ENCODE results near the gene PPARG.
"Not testable (repeated sequence)": the region's sequence is repeated elsewhere in the genome, so short reads cannot be mapped to it uniquely, and the experiment has no call there.

Gene PPARG

DNA sequence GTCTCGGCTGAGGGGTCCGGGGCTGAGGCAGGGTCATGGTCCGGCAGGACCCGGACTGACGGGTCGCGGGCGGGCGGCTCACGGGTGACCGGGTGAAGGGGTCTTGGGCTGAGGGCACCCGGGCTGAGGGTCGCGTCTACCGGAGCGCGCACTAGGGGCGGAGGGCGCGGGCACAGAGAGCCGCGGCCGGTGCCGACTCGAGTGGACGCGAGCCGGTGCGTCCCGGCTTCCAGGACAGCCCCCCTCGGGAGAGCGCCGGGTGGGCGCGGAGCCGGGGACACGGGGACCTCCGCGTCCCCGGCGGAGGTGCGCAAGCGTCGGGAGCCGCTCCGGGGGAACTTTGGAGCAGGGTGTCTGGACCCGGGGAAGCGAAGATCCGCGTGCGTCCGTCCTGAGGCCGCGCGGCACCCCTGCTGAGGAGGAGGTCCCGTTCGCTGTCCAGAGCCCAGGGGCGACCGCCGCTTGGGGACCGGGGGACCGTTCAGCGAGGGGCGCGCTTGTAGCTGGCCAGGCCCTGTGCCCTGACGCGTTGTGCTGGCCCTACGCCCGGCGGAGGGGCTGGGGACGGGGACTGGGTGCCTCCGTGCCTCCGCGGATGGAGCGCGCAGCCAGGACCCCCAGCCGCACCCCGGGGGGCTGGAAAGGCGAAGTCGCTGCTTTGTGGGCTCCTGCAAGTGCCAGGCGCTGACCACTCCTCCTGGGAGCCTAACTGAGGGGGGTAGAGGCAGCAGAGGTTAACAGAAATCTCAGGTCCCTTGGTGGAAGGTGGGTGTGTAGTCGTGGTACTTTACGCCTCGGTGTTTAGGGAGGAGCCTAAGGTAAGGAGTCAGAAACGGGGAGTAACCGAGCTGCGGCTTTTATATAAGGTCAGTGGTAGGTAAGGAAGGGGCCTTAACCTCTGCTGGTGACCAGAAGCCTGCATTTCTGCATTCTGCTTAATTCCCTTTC is at the start of gene PPARG:
TSS of gene PPARG (plus strand) at position 889 of the 948 bp plus-strand sequence. CDS start 90,642 bp downstream, outside the sequence.
- DNase-seq (ENCODE audit: low spot score), result no peak

DNA sequence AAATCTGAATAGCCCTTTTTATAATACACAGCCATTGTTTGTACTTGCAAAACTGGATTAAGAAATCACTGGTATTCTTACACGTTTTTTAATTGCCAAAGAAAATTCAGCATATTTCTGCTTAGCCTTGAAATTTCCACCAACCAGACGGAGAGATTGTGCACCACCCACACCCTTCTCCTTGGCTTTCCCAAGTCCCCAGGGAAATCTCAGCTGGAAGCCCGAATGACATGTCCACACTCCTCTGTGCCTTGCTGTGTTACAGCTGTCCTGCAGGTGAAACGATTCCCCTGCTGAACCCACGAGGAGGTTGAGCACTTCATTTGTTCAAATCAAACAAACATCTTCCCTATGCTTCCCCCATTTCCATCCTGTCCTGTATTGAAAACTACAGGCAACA is 49.6 kb upstream of the PPARG start:
- no peak for DNase-seq (ENCODE audit: low spot score)

DNA sequence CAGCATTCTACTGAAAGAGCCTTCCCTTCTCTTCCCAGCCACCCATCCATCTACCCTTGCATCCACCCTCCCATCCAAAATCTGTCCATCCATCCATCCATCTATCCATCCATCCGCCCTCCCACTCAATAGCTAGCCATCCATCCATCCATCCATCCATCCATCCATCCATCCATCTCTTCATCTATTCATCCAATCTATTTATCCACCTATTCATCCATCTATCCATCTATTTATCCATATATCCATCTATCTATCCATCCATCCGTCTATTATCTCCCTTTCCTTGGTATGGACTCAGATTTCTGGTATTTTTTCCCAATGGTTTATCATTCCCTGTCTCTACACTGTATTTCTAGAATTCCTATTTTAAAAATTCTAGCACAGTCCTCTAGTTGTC is 46.1 kb upstream of the PPARG start:
- DNase-seq (ENCODE audit: low spot score), result no peak

DNA sequence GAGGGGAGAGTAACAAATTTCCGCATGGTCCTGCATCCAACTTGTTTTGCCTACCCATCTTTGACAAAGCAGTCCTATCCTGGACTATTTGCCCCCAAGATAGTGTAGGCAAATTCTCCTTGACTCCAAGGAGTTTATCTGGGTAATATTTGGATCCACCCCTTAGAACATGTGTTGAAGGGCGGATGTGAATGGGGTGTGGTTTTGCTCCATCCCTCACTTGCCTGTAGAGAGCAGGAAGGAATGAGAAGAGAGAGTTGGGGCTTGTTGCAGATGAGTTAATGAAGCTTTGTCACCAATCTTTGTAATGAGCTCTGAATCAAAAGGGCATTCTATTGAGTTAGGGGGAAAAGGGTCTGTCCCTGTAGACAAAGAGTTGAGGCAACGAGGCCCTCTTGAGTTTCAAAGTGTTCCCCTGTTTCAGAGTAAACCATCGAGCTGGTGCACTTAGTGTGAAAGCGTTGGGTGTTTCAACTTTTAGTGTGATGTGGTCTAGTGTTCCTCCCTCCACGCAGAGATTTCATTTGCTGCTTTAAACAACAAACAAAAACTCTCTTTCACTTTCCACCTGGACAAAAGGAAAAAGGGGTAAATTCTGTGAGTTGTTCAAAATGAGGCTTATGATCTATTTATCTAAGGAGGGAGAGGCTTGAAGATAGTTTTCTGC is 42.2 kb upstream of the PPARG start:
- DNase-seq (ENCODE audit: low spot score), result no peak

DNA sequence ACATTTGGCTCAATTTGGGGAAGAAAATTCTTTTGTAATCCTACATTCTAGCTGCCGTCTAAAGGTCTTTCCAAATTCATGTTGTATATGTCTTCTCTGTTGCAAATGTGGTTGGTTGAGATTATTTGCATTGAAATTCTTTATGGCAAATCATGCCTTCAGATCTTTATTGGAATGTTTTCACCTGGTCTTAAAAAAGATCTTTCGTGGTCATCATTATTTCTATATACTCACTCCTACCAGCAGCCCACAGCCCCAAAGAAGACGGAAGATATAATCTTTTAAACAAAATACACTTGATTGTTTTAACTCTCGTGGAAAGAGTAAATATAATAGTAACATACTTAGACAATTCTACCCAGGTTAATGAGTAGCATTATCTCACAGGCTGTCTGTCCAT is 41.5 kb upstream of the PPARG start:
- no peak for DNase-seq (ENCODE audit: low spot score)

DNA sequence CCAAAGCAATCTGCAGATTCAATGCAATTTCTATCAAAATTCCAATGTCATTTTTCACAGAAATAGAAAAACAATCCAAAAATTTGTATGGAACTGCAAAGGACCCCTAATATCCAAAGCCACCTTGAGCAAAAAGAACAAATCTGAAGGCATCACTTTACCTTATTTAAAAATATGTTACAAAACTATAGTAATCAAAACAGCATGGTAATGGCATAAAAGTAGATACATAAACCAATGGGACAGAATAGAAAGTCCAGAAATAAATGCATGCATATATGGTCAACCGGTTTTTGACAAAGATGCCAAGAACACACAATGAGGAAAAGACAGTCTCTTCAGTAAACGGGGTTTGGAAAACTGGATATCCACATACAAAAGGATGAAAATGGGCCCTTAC is 39.4 kb upstream of the PPARG start:
- DNase-seq (ENCODE audit: low spot score), result no peak

DNA sequence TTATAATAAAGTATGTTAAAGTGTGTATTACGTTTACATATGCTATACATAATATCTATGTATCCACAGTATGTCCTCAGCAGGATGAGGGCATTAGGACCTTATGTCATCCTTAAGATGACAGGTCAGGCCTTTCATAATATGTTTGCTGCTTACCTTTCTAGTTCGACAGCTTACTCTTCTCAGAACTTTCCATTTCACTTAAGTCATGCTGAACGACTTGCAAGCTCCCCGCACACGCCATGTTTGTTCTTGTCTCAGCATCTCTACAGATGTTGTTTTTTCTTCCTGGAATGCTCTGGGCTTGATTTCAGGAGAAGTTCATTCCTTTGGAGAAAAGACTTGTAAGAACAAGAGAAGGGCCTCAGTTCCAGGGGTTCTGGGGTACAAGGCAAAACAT is 36.0 kb upstream of the PPARG start:
- no peak for DNase-seq (ENCODE audit: low spot score)

DNA sequence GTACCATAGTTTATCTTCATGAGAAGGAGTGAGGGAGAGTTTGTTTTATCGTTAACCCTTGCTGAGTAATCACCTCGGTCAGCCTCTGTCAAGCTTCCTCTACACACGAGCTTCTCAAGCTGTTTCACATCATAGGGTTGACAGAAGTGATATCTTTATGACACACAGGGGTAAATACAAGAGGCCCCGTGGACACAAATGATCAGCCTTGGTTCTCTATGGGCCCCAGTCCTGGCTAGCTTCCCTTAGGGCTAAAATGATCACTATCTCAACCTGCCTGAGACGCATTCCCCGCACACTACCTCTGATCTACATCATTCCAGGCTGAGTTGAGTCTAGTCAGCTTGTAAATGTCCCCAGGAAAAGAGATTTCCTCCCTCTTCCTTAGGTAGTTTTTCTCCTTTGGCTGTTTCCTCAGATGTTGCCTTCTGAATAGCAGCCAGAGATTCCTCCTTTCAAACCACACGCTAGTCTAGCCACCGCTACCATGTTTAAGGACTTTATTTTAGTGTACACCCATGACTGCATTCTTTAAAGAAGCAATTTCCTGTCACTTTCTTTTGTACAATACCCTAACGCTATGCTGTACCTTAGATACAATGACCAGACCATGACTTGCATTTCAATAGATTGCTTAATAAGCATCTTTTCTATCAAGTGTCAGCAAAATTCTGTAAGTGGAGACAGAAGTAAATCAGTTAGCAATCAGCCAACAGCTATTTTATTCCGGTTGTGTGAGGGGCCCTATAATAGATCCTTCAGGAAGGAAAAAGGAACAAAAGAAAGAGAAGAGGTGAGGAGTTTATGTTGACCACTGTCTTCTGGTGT is 35.1 kb upstream of the PPARG start:
- no peak for DNase-seq (ENCODE audit: low spot score)

DNA sequence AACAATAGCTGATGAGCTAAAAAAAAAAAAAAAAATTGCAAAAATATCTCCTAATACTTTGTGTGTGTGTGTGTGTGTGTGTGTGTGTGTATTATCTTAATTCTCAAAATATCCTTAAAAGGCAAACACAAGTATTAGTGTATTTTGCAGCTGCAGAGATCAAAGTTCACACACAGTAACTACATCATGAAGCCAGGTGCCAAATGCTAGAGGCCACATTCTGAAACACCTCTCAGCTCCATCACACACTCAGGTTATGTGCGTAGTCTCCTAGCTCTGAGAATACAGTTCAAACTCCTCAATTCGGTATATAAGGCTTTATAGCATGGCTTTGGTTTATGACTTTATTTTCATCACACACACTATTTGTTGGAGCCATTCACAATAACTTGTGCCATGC is 33.5 kb upstream of the PPARG start:
- no peak for DNase-seq (ENCODE audit: low spot score)

DNA sequence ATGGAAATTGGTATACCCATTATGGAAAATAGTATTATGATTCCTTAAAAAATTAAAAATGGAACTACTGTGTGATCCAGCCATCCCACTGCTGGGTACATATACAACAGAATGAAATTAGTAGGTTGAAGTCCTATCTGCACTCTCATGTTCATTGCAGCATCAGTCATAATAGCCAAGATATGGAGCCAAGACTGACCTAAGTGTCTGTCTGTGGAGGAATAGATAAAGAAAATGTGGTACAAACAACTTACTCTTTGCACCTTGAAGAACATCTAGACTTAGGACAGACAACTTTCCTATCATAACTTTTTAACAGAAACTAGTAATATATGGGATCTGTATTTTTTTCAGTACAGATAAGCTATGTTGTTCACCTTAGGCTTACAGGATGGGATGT is 30.0 kb upstream of the PPARG start:
- DNase-seq (ENCODE audit: low spot score), result no peak

DNA sequence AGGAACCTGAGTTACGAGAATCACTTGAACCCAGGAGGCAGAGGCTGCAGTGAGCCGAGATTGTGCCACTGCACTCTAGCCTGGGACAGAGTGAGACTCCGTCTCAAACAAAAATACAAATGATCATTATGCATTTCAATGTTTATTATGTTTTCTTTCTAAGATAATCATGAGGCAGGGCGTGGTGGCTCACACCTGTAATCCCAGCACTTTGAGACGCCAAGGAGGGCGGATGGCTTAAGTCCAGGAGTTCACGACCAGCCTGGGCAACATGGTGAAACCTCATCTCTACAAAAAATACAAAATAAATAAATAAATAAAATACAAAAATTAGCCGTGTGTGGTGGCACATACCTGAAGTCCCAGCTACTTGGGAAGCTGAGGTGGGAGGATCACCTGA is 26.7 kb upstream of the PPARG start:
- not testable (repeated sequence) for DNase-seq (ENCODE audit: low spot score)

DNA sequence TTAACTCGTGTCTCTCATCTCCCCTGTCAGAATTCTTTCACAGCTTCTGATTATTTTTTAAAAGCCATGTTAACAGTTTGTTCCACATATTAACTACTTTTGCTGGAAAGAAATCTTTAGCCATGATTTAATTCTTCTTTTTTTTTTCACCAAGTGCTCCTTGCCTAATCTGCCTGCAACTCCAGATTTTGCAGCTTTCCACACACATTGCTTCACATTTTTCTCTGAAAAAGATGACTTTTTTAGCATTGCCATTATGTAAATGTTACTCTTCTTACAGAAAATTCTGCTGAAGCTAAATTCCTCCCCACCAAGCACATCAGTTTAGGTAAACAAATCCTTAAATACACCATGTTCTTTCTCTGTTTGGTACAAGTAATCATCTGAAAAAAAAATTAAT is 23.4 kb upstream of the PPARG start:
- DNase-seq (ENCODE audit: low spot score), result no peak

DNA sequence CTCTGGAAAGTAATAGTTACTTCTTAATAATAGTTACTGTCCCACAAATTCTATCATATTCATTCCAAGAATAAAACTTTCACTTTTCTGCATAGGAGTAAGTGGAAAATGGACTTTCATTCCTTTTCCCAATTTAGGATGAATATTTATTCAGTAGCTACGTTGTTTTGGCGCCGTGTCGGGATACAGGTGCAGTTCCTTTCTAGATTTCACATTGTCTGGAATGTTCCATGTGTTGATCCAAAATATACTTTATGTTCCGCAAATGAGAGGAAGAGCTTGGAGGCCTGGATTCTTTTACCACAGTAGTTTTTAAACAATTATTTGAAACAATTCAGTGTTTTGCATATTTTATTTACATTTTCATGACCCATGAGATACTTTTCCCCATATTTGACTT is 22.8 kb upstream of the PPARG start:
- no peak for DNase-seq (ENCODE audit: low spot score)

DNA sequence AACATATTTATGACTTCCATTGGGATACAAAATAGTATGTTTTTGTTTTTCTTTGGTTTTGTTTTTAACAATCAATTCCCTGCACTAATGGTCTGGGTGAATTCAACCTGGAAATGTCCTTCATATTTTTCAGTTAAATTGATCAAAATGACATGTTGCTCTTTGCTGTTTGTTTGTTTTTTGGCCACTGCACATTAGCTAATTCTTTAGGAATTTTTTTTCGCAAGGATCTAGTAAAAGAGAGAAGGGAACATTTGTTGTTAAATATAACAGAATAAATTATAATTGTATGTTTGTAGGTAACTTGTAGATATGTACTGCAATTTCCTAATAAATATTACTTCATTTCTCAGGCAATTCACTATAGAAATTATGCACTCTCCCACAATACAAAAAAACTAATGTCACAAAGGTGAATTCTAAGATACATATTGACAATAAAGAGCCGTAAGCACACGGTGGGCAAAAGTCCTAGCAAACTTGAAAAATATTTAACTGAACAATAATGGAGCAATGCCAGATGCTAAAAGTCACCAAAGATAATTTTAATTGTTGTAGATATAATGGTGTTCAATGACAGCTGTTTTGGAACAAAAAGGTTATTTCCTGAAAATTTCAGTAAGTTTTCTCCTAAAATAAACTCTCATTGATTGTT is 21.4 kb upstream of the PPARG start:
- no peak for DNase-seq (ENCODE audit: low spot score)

DNA sequence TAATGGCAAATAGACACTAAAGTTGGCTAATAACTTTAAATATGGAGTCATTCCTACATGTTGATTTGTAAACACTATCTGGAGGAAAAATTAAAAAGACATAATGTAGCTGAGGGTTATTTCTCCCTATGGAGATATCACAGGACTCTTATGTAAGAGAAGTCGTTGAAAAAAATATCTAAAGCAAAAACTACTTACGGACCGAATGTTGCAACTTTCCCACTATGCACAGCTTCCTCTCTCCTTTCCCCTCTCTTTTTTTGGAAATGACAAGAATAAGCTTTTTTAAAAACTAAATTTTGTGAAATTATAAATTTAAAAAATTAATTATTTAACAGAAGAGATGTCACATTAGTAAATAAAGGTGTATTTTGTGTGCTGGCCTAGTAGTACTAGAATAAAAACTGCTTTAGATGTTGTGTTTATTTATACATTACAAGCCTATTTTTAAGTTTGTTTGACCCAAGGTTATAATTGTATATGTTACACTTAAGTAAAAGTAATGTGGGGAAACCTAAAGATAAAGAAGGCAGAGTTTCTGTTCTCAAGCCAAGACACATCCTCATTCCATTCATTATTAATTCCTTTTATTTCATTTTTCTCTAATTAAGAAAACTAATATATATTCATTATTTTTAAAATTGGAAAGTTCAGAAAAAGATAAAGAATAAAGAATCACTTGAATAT is 20.7 kb upstream of the PPARG start:
- peak; percentile 24 for DNase-seq (ENCODE audit: low spot score)

DNA sequence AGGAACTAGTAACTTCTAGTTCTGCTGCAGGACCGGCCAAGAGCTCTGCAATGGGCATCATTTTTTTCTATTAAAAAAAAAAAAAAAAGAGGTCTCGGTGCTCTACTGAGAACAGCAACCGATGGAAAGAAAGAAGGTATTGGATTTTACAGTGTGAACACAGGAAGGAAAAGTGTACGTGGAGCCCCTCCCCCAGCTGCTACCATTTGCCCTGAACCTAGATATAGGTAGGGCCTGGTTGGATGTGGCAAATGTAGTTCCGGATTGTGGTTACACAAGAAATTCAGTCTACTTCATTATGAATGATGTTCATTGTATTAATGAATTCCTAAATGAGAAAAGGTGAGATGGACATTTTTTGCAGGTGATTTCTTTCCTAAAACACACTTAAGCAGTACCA is 17.9 kb upstream of the PPARG start:
- DNase-seq (ENCODE audit: low spot score), result no peak

DNA sequence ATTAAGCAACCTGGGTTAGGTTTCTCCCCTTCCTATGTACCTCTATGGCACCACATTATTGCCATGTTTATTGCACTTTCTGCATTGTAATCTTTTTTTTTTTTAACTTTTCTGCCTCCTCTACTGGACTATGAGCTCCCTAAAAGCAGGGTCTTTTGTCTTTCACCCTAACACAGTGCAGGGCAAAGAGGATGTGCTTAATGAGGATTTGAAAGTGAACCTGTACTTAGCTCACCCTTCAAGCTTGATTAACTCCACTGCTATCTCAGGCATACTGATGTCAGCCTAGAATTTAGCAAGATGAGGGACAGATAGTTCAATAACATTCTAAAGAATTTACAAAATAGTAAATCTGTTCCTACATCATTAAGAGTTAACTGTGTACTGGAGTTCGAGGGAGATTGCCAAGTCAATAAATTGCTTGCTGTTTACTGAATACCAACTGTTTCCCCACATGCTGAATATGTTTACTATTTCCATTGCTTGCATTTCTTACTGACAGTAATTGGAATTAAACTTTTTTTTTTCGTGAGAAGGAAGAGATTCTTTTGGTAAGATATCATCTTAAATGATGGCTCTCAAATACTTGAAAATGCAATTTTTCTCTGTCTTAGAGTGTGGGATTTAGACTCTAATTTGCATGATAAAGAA is 15.7 kb upstream of the PPARG start:
- no peak for DNase-seq (ENCODE audit: low spot score)

DNA sequence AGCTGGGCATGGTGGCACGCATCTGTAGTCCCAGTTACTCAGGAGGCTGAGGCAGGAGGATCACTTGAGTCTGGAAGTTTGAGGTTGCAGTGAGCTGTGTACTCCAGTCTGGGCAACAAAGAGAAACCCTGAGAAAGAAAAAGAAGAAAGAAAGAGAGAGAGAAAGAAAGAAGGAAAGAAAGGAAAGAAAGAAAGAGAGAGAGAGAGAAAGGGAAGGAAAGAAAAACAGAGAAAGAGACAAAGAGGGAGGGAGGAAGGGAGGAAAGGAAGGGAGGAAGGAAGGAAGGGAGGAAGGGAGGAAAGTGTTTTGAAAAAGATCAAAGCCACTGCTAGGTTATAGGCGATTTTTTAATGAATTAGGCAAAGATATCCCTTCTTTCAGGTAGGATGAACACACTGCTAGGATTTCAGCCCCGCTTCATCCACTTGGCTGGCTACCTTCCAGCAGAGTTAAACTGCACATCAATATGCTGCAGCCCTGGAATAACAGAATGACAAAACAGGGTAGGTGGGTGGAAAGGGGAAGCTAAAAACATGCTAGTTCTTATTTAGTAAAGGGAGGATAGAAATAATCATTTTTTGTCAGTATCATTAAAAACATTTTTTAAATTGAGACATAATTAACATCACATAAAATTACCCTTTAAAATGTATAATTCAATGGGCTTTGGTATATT is 12.8 kb upstream of the PPARG start:
- DNase-seq (ENCODE audit: low spot score), result no peak

DNA sequence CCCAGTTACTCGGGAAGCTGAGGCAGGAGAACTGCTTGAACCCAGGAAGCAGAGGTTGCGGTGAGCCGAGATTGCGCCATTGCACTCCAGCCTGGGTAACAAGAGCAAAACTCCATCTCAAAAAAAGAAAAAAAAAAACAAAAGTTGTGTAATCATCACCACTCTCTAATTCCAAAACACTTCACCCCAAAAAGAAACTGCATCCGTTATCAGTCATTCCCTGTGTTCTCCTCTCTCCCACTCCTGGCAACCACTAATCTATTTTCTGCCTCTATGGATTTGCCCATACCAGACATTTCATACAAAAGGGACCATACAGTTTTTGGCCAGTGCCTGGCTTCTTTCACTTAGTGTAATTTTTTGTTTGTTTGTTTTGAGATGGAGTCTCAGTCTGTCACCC is 12.0 kb upstream of the PPARG start:
- not testable (repeated sequence) for DNase-seq (ENCODE audit: low spot score)

DNA sequence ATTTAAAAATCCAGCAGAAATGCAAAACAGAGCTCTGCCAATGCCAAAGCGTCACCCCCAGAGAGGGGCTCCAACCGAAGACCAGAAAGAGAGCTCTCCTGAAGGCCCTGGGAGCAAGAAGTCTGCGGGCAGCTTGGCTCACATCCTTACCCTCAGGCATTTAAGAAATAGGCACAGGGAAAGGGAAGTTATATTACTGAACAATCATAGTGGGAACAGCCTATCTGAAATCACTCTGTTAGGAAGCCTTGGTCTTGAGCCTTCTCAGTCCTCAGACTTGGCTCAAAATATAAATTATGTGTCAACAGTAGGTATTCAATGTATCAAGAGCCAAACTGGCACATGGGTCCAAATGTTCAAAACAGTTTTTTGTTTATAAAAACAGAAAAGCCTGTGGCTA is 10.3 kb upstream of the PPARG start:
- no peak for DNase-seq (ENCODE audit: low spot score)
